ENCODE measurements around the gene SKI.

GRCh38 chr1:2184531-2184930 lies 43.6 kb upstream of the SKI start:
- TF ChIP-seq CTCF (IDR thresholded peaks at IDR 0.05; ENCODE audit: insufficient read depth, low read depth, low read length) (no peak), EZH2 (IDR thresholded peaks at IDR 0.05; ENCODE audit: insufficient read depth, low read length) (no peak)

Data from astrocyte (in vitro differentiated cells and primary cell).